GM23338 (cell line): Measurements from ENCODE around the gene NEMP2. TPM values are rescaled to one million over a fixed set of nuclear protein-coding genes. Genes with fewer than 3 reads are reported as not detected.

ENCODE experiments used
- ATAC-seq: fragments of 200-7000 bp; cut with Tn5 transposase; 3 replicates; pipeline ENCODE4 v1.9.1; 2020
- DNase-seq: peaks from one replicate; pipeline ENCODE4 v3.0.0-alpha.2; 2015; ENCODE audit warnings: low spot score
- H2AFZ ChIP-seq: fragments of 200-600 bp; sonication (generic); 2 replicates; pipeline ENCODE4 v1.8.0; 2016; ENCODE audit warnings: antibody characterized with exemption, mild to moderate bottlenecking, moderate library complexity
- H3F3A ChIP-seq: fragments of 200-600 bp; sonication (generic); replicated peaks from 2 replicates; pipeline ENCODE4 v1.8.0; 2017; ENCODE audit warnings: antibody characterized with exemption, mixed run types, low read depth
- H3K27ac ChIP-seq: fragments of 200-600 bp; sonication (generic); 2 replicates; pipeline ENCODE4 v1.6.1; 2016; ENCODE audit warnings: low read depth
- H3K27me3 ChIP-seq: fragments of 200-600 bp; sonication (generic); 2 replicates; pipeline ENCODE4 v1.8.0; 2016; ENCODE audit warnings: mild to moderate bottlenecking, mixed run types, moderate library complexity; ENCODE audit not compliant: insufficient read depth
- H3K36me3 ChIP-seq: fragments of 200-600 bp; sonication (generic); 2 replicates; pipeline ENCODE4 v1.8.0; 2016; ENCODE audit warnings: mild to moderate bottlenecking; ENCODE audit not compliant: insufficient read depth
- H3K4me1 ChIP-seq: fragments of 200-600 bp; sonication (generic); 2 replicates; pipeline ENCODE4 v1.8.0; 2016; ENCODE audit warnings: mild to moderate bottlenecking, moderate library complexity; ENCODE audit not compliant: insufficient read depth
- H3K4me2 ChIP-seq: fragments of 200-600 bp; sonication (generic); 2 replicates; pipeline ENCODE4 v1.7.1; 2017; ENCODE audit warnings: mixed run types
- H3K4me3 ChIP-seq: fragments of 200-600 bp; sonication (generic); 2 replicates; pipeline ENCODE4 v1.6.1; 2016; ENCODE audit warnings: mixed run types
- H3K79me2 ChIP-seq: fragments of 200-600 bp; sonication (generic); replicated peaks from 2 replicates; pipeline ENCODE4 v1.8.0; 2017; ENCODE audit warnings: mild to moderate bottlenecking; ENCODE audit not compliant: insufficient read depth
- H3K9me2 ChIP-seq: fragments of 200-600 bp; sonication (generic); 2 replicates; pipeline ENCODE4 v1.8.0; 2017; ENCODE audit not compliant: insufficient read depth
- H4K20me1 ChIP-seq: fragments of 200-600 bp; sonication (generic); replicated peaks from 2 replicates; pipeline ENCODE4 v1.8.0; 2017; ENCODE audit warnings: mild to moderate bottlenecking; ENCODE audit not compliant: insufficient read depth
- H3K27ac Mint-ChIP-seq: 2 replicates; pipeline ENCODE4 v1.8.0; 2020; ENCODE audit warnings: inconsistent platforms, mild to moderate bottlenecking, moderate library complexity, mixed read lengths
- H3K27me3 Mint-ChIP-seq: 3 replicates; pipeline ENCODE4 v1.8.0; 2022; ENCODE audit warnings: low read depth, mild to moderate bottlenecking, moderate library complexity, mixed read lengths, inconsistent platforms; ENCODE audit not compliant: insufficient read depth, poor library complexity
- H3K36me3 Mint-ChIP-seq: 3 replicates; pipeline ENCODE4 v1.8.0; 2021; ENCODE audit warnings: low read depth, mild to moderate bottlenecking, inconsistent platforms, moderate library complexity, mixed read lengths
- H3K4me1 Mint-ChIP-seq: 3 replicates; pipeline ENCODE4 v1.8.0; 2020; ENCODE audit warnings: mild to moderate bottlenecking, inconsistent platforms, mixed read lengths
- H3K4me3 Mint-ChIP-seq: 3 replicates; pipeline ENCODE4 v1.8.0; 2021; ENCODE audit warnings: moderate library complexity, mild to moderate bottlenecking, inconsistent platforms, mixed read lengths
- H3K9me3 Mint-ChIP-seq: 3 replicates; pipeline ENCODE4 v1.8.0; 2020; ENCODE audit warnings: moderate library complexity, mild to moderate bottlenecking, inconsistent platforms, mixed read lengths
- CTCF ChIP-seq, 2 experiments: fragments of 200-600 bp in 1 of 2; sonication (generic) in 1 of 2; conservative IDR thresholded peaks; 2 replicates each; pipeline versions ENCODE4 v1.5.1 to v1.6.1; 2016 to 2017; ENCODE audit warnings: antibody characterized with exemption in 2 of 2, low read depth in 2 of 2, mild to moderate bottlenecking in 2 of 2, moderate library complexity in 1 of 2
- ETS1 ChIP-seq: IDR thresholded peaks from 2 replicates; pipeline ENCODE4 v1.6.1; 2016; ENCODE audit warnings: antibody characterized with exemption
- EZH2 ChIP-seq: fragments of 200-600 bp; sonication (generic); IDR thresholded peaks from one replicate; pipeline ENCODE4 v1.8.0; 2017; ENCODE audit warnings: antibody characterized with exemption, mild to moderate bottlenecking, low read depth; ENCODE audit not compliant: unreplicated experiment
- JUNB ChIP-seq: IDR thresholded peaks from one replicate; pipeline ENCODE4 v1.6.1; 2016; ENCODE audit warnings: antibody characterized with exemption; ENCODE audit not compliant: unreplicated experiment
- NANOG ChIP-seq: IDR thresholded peaks from 2 replicates; pipeline ENCODE4 v1.6.1; 2016; ENCODE audit warnings: antibody characterized with exemption, borderline replicate concordance
- POLR2AphosphoS5 ChIP-seq: IDR thresholded peaks from 2 replicates; pipeline ENCODE4 v1.6.1; 2016; ENCODE audit warnings: antibody characterized with exemption, low read depth
- STAT1 ChIP-seq: IDR thresholded peaks from one replicate; pipeline ENCODE4 v1.6.1; 2016; ENCODE audit warnings: antibody characterized with exemption; ENCODE audit not compliant: unreplicated experiment
- ZNF114 ChIP-seq: fragments of 250-450 bp; sonication (Bioruptor Pico); IDR thresholded peaks from 2 replicates; pipeline ENCODE4 v1.5.0; 2020; ENCODE audit warnings: mild to moderate bottlenecking, moderate library complexity
- ZNF331 ChIP-seq: fragments of 250-450 bp; sonication (Bioruptor Pico); IDR thresholded peaks from 2 replicates; pipeline ENCODE4 v1.5.0; 2020; ENCODE audit warnings: low read depth, mild to moderate bottlenecking, moderate library complexity
- ZNF462 ChIP-seq: fragments of 250-450 bp; sonication (Bioruptor Pico); IDR thresholded peaks from 2 replicates; pipeline ENCODE4 v1.5.0; 2020; ENCODE audit warnings: mild to moderate bottlenecking, moderate library complexity
- polyA plus RNA-seq: library from polyadenylated mRNA; unstranded; fragments of >200 nt; fragmentation: Nextera tagmentation; extraction: Ambion mirVana; gene quantifications from 2 replicates; pipeline ENCODE4 v1.2.1, GENCODE V29; 2016
- total RNA-seq: library from RNA; depleted of rRNA; stranded (reverse); fragments of >200 nt; shearing (Covaris generic); gene quantifications from 2 replicates; pipeline ENCODE4 v1.2.3, GENCODE V29; 2014

Gene NEMP2
- total and polyA plus RNA-seq, 2 experiments from 2014 or later = 1.2 to 4.0 TPM

GRCh38 chr2:190533968-190534309 lies 583 bp downstream of the NEMP2 start:
- DNase-seq (no peak), ATAC-seq (no peak; the same call in 2 of the 3 replicates)
- peak overlapping the region; percentile 95 for H3K27ac ChIP-seq
- peaks cover 25% of the 10 kb centered on the region for H3K4me1 Mint-ChIP-seq
- H3K4me2 ChIP-seq = peak overlapping the region; percentile 91
- peaks cover 25% of the 10 kb centered on the region for H3K4me1 ChIP-seq
- TF ChIP-seq ZNF114 = no peak
- H3K79me2 ChIP-seq = no peaks in the 10 kb centered on the region
- H3K9me2 ChIP-seq = no peaks in the 10 kb centered on the region
- peak overlapping the region; percentile 98 for H2AFZ ChIP-seq
- H3K36me3 ChIP-seq = no peaks in the 10 kb centered on the region
- H3K9me3 Mint-ChIP-seq = peaks cover 24% of the 10 kb centered on the region
- H4K20me1 ChIP-seq = no peaks in the 10 kb centered on the region
- H3F3A ChIP-seq = peaks cover 4% of the 10 kb centered on the region; the same call in 1 of the 2 replicates
- H3K4me3 Mint-ChIP-seq = peak overlapping the region; percentile 88
- peak overlapping the region; percentile 74 for H3K4me3 ChIP-seq
- H3K36me3 Mint-ChIP-seq = peaks cover 25% of the 10 kb centered on the region
- H3K27me3 ChIP-seq = no peaks in the 10 kb centered on the region
- H3K27me3 Mint-ChIP-seq = peaks cover 13% of the 10 kb centered on the region
- peak overlapping the region; percentile 96 for H3K27ac Mint-ChIP-seq

- Histone ChIP-seq H3K27ac (peak overlapping the region; percentile 95), H3K27me3 (no peaks in the 10 kb centered on the region), H2AFZ (peak overlapping the region; percentile 98), H4K20me1 (no peaks in the 10 kb centered on the region), H3K9me2 (no peaks in the 10 kb centered on the region), H3K4me1 (peaks cover 28% of the 10 kb centered on the region), H3F3A (peaks cover 4% of the 10 kb centered on the region; the same call in 1 of the 2 replicates), H3K4me3 (peak overlapping the region; percentile 74), H3K79me2 (no peaks in the 10 kb centered on the region), H3K36me3 (no peaks in the 10 kb centered on the region), H3K4me2 (peak overlapping the region; percentile 91)
- Mint-ChIP-seq H3K4me1 (peaks cover 30% of the 10 kb centered on the region), H3K4me3 (peak overlapping the region; percentile 88), H3K36me3 (peaks cover 20% of the 10 kb centered on the region), H3K27me3 (peaks cover 13% of the 10 kb centered on the region), H3K27ac (no peak overlapping the region), H3K9me3 (peaks cover 18% of the 10 kb centered on the region)
- DNase-seq (no peak), ATAC-seq (no peak)
- TF ChIP-seq ZNF462 (CRISPR knock-in tag) (no peak), ETS1 (no peak), POLR2AphosphoS5 (no peak), ZNF331 (CRISPR knock-in tag) (no peak), ZNF114 (no peak), NANOG (no peak), STAT1 (no peak), JUNB (no peak), EZH2 (no peak), CTCF (conservative IDR thresholded peaks at IDR 0.05; ENCODE audit: low read depth in 2 of 2) (no peak)
Measured at GRCh38 chr2:190533175-190533967, 1.2 kb downstream of the NEMP2 start.
